Left lung (tissue), 10 donors: ENCODE measurements around the gene RNF43. TPM values are rescaled to one million over a fixed set of nuclear protein-coding genes. Genes with fewer than 3 reads are reported as not detected.

ENCODE experiments used
- ATAC-seq: fragments of 200-7000 bp; cut with Tn5 transposase; one replicate; pipeline ENCODE4 v1.9.1; 2020; ENCODE audit warnings: moderate library complexity
- DNase-seq, 4 donors: peaks; one replicate each; pipeline ENCODE4 v3.0.0-alpha.2; 2013 to 2020
- H3K27ac ChIP-seq, 2 donors: fragments of 200-600 bp; sonication (generic) in 1 of 2; one replicate each; pipeline versions ENCODE4 v1.5.0 to v1.8.0; 2020 to 2021
- H3K27me3 ChIP-seq, 2 donors: fragments of 200-600 bp; sonication (generic) in 1 of 2; one replicate each; pipeline versions ENCODE4 v1.5.0 to v1.8.0; 2020 to 2021
- H3K36me3 ChIP-seq, 2 donors: fragments of 200-600 bp; sonication (generic) in 1 of 2; one replicate each; pipeline versions ENCODE4 v1.5.0 to v1.8.0; 2020 to 2021
- H3K4me1 ChIP-seq, 2 donors: fragments of 200-600 bp; one replicate each; pipeline ENCODE4 v1.8.0; 2021
- H3K4me3 ChIP-seq, 2 donors: fragments of 200-600 bp; sonication (generic) in 1 of 2; one replicate each; pipeline versions ENCODE4 v1.5.0 to v1.8.0; 2020 to 2021; ENCODE audit warnings: mild to moderate bottlenecking in 1 of 2
- H3K9me3 ChIP-seq, 2 donors: fragments of 200-600 bp; sonication (generic) in 1 of 2; one replicate each; pipeline versions ENCODE4 v1.5.0 to v1.8.0; 2020 to 2021
- CTCF ChIP-seq, 2 donors: fragments of 200-600 bp; sonication (generic) in 1 of 2; IDR thresholded peaks; one replicate each; pipeline versions ENCODE4 v1.5.0 to v1.8.0; 2021; ENCODE audit warnings: antibody characterized with exemption in 2 of 2
- intact Hi-C, 2 donors: fragments of 100-400 bp; cut with DNase I; formaldehyde crosslinking; loops; one replicate each; pipeline versions ENCODE4 v1.11.2 to v1.14.2; 2022
- polyA plus RNA-seq, 6 donors: library from polyadenylated mRNA; unstranded; fragments of 120-200 nt; gene quantifications; one replicate each; pipeline ENCODE4 v1.2.1, GENCODE V29; 2013; ENCODE audit not compliant: insufficient read length in 6 of 6
- total RNA-seq, 2 donors: library from RNA; stranded (reverse); fragmentation: NEBNext Ultra II Directional; extraction: Animal tissue kit (Norgen Biotek cat#: 25700); gene quantifications; one replicate each; pipeline ENCODE4 v1.2.1, GENCODE V29; 2021
- donor health status: DM: no; HTN: yes; CAD: no.
- donor health status: DM: no; HTN: no; CAD: no.

Gene RNF43
- total and polyA plus RNA-seq, 8 donors: 6.8 to 55.8 (median 36.0) TPM

DNA sequence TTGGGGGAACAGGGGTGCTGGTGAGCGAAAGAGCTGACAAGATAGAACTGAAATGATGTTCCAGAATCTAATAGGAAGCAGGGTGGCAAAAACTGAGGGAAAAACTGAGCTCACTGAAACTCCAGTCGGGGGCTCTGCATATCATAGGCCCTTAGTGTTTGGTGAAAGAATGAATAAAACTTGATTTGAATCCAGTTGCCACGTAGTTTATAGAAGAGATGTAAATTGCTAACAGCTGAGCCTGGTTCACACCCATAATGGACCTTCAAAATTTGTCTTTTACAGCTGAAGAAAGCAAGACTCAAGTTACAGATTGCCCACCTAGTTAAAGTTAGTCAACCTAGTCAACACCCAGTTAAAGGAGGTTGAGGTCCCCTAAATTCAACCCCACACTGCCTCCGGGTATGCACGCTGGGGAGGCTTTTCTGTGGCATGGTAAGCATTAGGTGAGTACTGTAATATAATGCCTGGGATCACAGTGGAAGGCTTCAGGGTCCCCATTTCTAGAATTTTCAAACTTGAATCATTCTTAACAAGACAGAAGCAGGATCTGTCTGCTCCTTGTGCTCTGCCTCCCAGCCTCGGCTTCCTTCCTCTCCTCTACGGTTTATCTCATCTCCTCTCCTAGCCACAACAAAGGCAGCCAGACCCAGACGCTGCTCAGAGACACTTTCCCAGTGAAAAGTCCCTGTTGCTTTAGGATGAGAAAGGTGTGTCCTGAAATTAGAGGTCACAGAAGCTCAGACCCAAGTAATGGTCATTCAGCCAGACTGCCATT, 38.4 kb downstream of the RNF43 start:
- ATAC-seq (no peak), DNase-seq (no peak)
- intact Hi-C loops: no loop called here
- Histone ChIP-seq H3K27ac (no peak overlapping the region), H3K4me3 (no peak overlapping the region), H3K27me3 (no peaks in the 10 kb centered on the region), H3K36me3 (no peaks in the 10 kb centered on the region), H3K4me1 (peaks cover 16 to 17% of the 10 kb centered on the region in 2 donors), H3K9me3 (no peaks in the 10 kb centered on the region)
- TF ChIP-seq CTCF (IDR thresholded peaks at IDR 0.05): no peak

DNA sequence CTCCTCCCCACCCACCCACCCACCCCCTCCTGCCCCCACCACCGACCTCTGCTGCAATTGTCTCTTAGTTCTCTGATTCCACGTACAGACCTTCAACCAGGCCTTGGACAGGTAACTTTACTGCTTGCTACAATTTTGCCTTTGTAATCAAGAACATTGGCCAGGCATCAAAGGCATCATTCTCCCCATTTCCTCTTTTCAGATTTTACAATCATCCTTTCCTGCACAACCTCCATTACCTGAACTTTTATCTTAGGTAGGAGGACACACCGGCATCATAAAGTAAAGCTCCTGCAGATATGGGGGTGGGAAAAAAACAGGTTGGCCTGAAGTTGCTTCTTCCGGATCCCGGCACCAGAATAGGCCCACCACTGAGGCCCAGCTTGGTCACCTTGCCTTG, 39.7 kb downstream of the RNF43 start:
- intact Hi-C loops: no loop called here
- Histone ChIP-seq H3K27ac (no peak overlapping the region), H3K27me3 (no peaks in the 10 kb centered on the region), H3K4me3 (no peak overlapping the region), H3K4me1 (peaks cover 14 to 16% of the 10 kb centered on the region in 2 donors), H3K9me3 (no peaks in the 10 kb centered on the region), H3K36me3 (no peaks in the 10 kb centered on the region)
- no peak for DNase-seq
- no peak for ATAC-seq
- TF ChIP-seq CTCF (IDR thresholded peaks at IDR 0.05): no peak

DNA sequence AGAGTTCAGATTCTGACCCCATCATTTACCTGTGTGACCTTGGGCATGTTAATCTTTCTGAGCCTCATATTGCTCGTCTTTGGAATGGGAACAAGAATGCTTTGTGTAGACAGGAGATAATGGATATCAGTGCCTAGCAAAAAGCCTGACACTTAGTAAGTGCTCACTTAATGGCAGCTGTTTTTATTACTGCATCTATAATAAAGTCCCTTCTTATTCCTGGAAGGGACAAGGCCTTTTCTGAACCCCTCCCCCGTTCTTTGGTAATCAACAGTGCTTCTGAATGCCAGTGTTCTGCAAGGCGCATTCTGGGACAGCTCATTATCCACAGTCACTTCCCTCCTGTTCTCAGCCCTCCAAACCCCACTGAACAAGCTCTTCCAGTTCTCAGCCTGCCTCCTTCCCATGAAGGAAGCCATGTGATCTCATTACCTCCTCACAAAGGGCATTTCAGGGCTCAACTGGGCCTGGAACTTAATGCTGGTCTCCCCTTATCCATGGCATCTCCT, 40.2 kb downstream of the RNF43 start:
- DNase-seq (peak in 2 of 4 donors; percentile 41 to 77), ATAC-seq (peak; percentile 75)
- Histone ChIP-seq H3K27me3 (no peaks in the 10 kb centered on the region), H3K36me3 (no peaks in the 10 kb centered on the region), H3K4me3 (no peak overlapping the region), H3K9me3 (no peaks in the 10 kb centered on the region), H3K27ac (no peak overlapping the region), H3K4me1 (peaks cover 10 to 11% of the 10 kb centered on the region in 2 donors)
- intact Hi-C loops: no loop called here
- no peak for TF ChIP-seq CTCF (IDR thresholded peaks at IDR 0.05)

GRCh38 chr17:58376472-58377000, 40.8 kb downstream of the RNF43 start:
- ATAC-seq: peak; percentile 15
- no peaks in the 10 kb centered on the region for H3K9me3 ChIP-seq
- no peak for TF ChIP-seq CTCF (IDR thresholded peaks at IDR 0.05)
- intact Hi-C loops: no loop called here
- H3K4me1 ChIP-seq: peaks cover 5 to 10% of the 10 kb centered on the region in 2 donors
- DNase-seq: no peak
- no peaks in the 10 kb centered on the region for H3K27me3 ChIP-seq
- no peak overlapping the region for H3K4me3 ChIP-seq
- no peaks in the 10 kb centered on the region for H3K36me3 ChIP-seq
- H3K27ac ChIP-seq: no peak overlapping the region

- Histone ChIP-seq H3K27me3 (no peaks in the 10 kb centered on the region), H3K9me3 (no peaks in the 10 kb centered on the region), H3K4me3 (no peak overlapping the region), H3K36me3 (no peaks in the 10 kb centered on the region), H3K27ac (no peak overlapping the region), H3K4me1 (peaks cover 4 to 5% of the 10 kb centered on the region in 2 donors)
- intact Hi-C loops: no loop called here
- TF ChIP-seq CTCF (IDR thresholded peaks at IDR 0.05): no peak
- ATAC-seq (no peak), DNase-seq (no peak)
Observed at GRCh38 chr17:58375811-58376210, 41.5 kb downstream of the RNF43 start.
